WTC11 (cell line): ENCODE data around the gene TMEM87A. TPM values are rescaled to one million over a fixed set of nuclear protein-coding genes. Genes with fewer than 3 reads are reported as not detected.
A peak's percentile ranks its signal among the peaks of the same experiment; 100 is the strongest.

Experiments
- ATAC-seq: fragments of 200-7000 bp; cut with Tn5 transposase; 2 replicates; pipeline ENCODE4 v1.10.0; 2021; ENCODE audit warnings: mild to moderate bottlenecking, moderate library complexity
- Bru-seq: library from RNA; stranded (reverse); fragments of 400-500 nt; gene quantifications from one replicate; lab custom pipeline; 2021; lab: Mats Ljungman, UMichigan
- CTCF ChIA-PET: fragments of 300-600 bp; sonication (Branson Sonifier 250); formaldehyde crosslinking; loops from one replicate; lab custom pipeline; 2021; ENCODE audit warnings: antibody characterized with exemption; lab: Charles Lee
- POLR2A ChIA-PET: fragments of 350-600 bp; sonication (Branson Sonifier 250); formaldehyde crosslinking; loops from one replicate; lab custom pipeline; 2021; ENCODE audit warnings: antibody characterized with exemption; lab: Charles Lee
- DNase-seq: peaks from one replicate; pipeline ENCODE4 v3.0.0; 2021; ENCODE audit warnings: low spot score
- H3K27ac Mint-ChIP-seq: 2 replicates; pipeline ENCODE4 v1.8.0; 2021; ENCODE audit warnings: mixed read lengths
- H3K27me3 Mint-ChIP-seq: 2 replicates; pipeline ENCODE4 v1.8.0; 2021; ENCODE audit warnings: low read depth, mild to moderate bottlenecking, moderate library complexity, mixed read lengths
- H3K36me3 Mint-ChIP-seq: 2 replicates; pipeline ENCODE4 v1.8.0; 2021; ENCODE audit warnings: mixed read lengths
- H3K4me1 Mint-ChIP-seq: 2 replicates; pipeline ENCODE4 v1.8.0; 2022; ENCODE audit warnings: mixed read lengths
- H3K4me3 Mint-ChIP-seq: 2 replicates; pipeline ENCODE4 v1.8.0; 2021; ENCODE audit warnings: mild to moderate bottlenecking, moderate library complexity, mixed read lengths
- H3K9me3 Mint-ChIP-seq: 2 replicates; pipeline ENCODE4 v1.8.0; 2021; ENCODE audit warnings: mixed read lengths
- ATF1 ChIP-seq: sonication (generic); formaldehyde crosslinking; IDR thresholded peaks from 2 replicates; pipeline ENCODE4 v1.8.1; 2023; ENCODE audit warnings: mild to moderate bottlenecking, moderate library complexity, missing genetic modification reagents
- EMX1 ChIP-seq: fragments of 250-450 bp; sonication (Bioruptor Pico); IDR thresholded peaks from 2 replicates; pipeline ENCODE4 v1.8.0; 2021; ENCODE audit warnings: mild to moderate bottlenecking
- ESRRA ChIP-seq: sonication (generic); formaldehyde crosslinking; IDR thresholded peaks from 2 replicates; pipeline ENCODE4 v1.8.1; 2022; ENCODE audit warnings: mild to moderate bottlenecking, missing genetic modification reagents, borderline replicate concordance
- ETV6 ChIP-seq: sonication (generic); formaldehyde crosslinking; IDR thresholded peaks from 2 replicates; pipeline ENCODE4 v1.8.1; 2022; ENCODE audit warnings: mild to moderate bottlenecking, missing genetic modification reagents
- FOXP1 ChIP-seq: sonication (generic); formaldehyde crosslinking; IDR thresholded peaks from 2 replicates; pipeline ENCODE4 v1.8.0; 2022; ENCODE audit warnings: missing genetic modification reagents, mild to moderate bottlenecking, moderate library complexity, borderline replicate concordance
- KAT7 ChIP-seq: sonication (generic); formaldehyde crosslinking; IDR thresholded peaks from 2 replicates; pipeline ENCODE4 v1.8.1; 2023; ENCODE audit warnings: missing genetic modification reagents, mild to moderate bottlenecking, borderline replicate concordance
- NFE2L1 ChIP-seq: sonication (generic); formaldehyde crosslinking; IDR thresholded peaks from 2 replicates; pipeline ENCODE4 v1.8.1; 2023; ENCODE audit warnings: missing genetic modification reagents
- PRRX2 ChIP-seq: fragments of 250-450 bp; sonication (Bioruptor Pico); IDR thresholded peaks from 2 replicates; pipeline ENCODE4 v1.8.0; 2021; ENCODE audit warnings: mild to moderate bottlenecking
- TEAD1 ChIP-seq: sonication (generic); formaldehyde crosslinking; IDR thresholded peaks from 2 replicates; pipeline ENCODE4 v1.8.0; 2022; ENCODE audit warnings: mild to moderate bottlenecking, missing genetic modification reagents
- TP53 ChIP-seq: sonication (generic); formaldehyde crosslinking; IDR thresholded peaks from 2 replicates; pipeline ENCODE4 v1.8.1; 2023; ENCODE audit warnings: mild to moderate bottlenecking, missing genetic modification reagents
- ZNF232 ChIP-seq: sonication (generic); formaldehyde crosslinking; IDR thresholded peaks from 2 replicates; pipeline ENCODE4 v1.8.0; 2022; ENCODE audit warnings: mild to moderate bottlenecking, missing genetic modification reagents
- long read RNA-seq, 3 experiments: library from RNA in 1 of 3; library from capped mRNA in 1 of 3; library from polyadenylated mRNA in 1 of 3; unstranded in 2 of 3; stranded (forward) in 1 of 3; transcript quantifications; one replicate each; pipeline ENCODE4 v2.0.0, GENCODE V29; 2021
- total RNA-seq: library from RNA; stranded (reverse); gene quantifications from 3 replicates; pipeline ENCODE4 v1.2.3, GENCODE V29; 2021
- TF ChIP-seq, protein P1 (sequence below): fragments of 250-450 bp; sonication (Bioruptor Pico); IDR thresholded peaks from 2 replicates; pipeline ENCODE4 v2.1.2; 2022; ENCODE audit warnings: mild to moderate bottlenecking, moderate library complexity
- TF ChIP-seq, protein P2 (sequence below): sonication (generic); formaldehyde crosslinking; IDR thresholded peaks from 2 replicates; pipeline ENCODE4 v1.8.1; 2023; ENCODE audit warnings: mild to moderate bottlenecking, missing genetic modification reagents, borderline replicate concordance
- TF ChIP-seq, protein P3 (sequence below): sonication (generic); formaldehyde crosslinking; IDR thresholded peaks from 2 replicates; pipeline ENCODE4 v1.8.1; 2023; ENCODE audit warnings: mild to moderate bottlenecking, missing genetic modification reagents
- TF ChIP-seq, protein P4 (sequence below): sonication (generic); formaldehyde crosslinking; IDR thresholded peaks from 2 replicates; pipeline ENCODE4 v1.8.1; 2022; ENCODE audit warnings: mild to moderate bottlenecking, moderate library complexity, missing genetic modification reagents
- TF ChIP-seq, protein P5 (sequence below): sonication (generic); formaldehyde crosslinking; IDR thresholded peaks from 2 replicates; pipeline ENCODE4 v1.8.0; 2022; ENCODE audit warnings: mild to moderate bottlenecking, missing genetic modification reagents
- TF ChIP-seq, protein P6 (sequence below): sonication (generic); formaldehyde crosslinking; IDR thresholded peaks from 2 replicates; pipeline ENCODE4 v1.8.1; 2022; ENCODE audit warnings: low read depth, mild to moderate bottlenecking, moderate library complexity, missing genetic modification reagents, borderline replicate concordance
- TF ChIP-seq, protein P7 (sequence below): sonication (generic); formaldehyde crosslinking; IDR thresholded peaks from 2 replicates; pipeline ENCODE4 v1.8.0; 2022; ENCODE audit warnings: mild to moderate bottlenecking, missing genetic modification reagents

TMEM87A gene, protein sequence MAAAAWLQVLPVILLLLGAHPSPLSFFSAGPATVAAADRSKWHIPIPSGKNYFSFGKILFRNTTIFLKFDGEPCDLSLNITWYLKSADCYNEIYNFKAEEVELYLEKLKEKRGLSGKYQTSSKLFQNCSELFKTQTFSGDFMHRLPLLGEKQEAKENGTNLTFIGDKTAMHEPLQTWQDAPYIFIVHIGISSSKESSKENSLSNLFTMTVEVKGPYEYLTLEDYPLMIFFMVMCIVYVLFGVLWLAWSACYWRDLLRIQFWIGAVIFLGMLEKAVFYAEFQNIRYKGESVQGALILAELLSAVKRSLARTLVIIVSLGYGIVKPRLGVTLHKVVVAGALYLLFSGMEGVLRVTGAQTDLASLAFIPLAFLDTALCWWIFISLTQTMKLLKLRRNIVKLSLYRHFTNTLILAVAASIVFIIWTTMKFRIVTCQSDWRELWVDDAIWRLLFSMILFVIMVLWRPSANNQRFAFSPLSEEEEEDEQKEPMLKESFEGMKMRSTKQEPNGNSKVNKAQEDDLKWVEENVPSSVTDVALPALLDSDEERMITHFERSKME
- total RNA-seq, result 28.6 to 32.4 TPM (median 30.5 TPM) in 3 replicates
- percentile 82 among the genes with signal in this experiment for Bru-seq, nascent RNA
- long read RNA-seq, experiment 1, transcript TMEM87A-202 (20 exons, 3,109 nt), result major isoform, 136 of 214 reads
- long read RNA-seq, experiment 1, transcript TMEM87A-201 (7 exons, 1,598 nt), result minor isoform, 5 of 214 reads
- long read RNA-seq, experiment 1, partial matches to known transcripts, result 15 of 214 reads
- long read RNA-seq, experiment 1, other reads (novel, unspliced or antisense), result 55 of 214 reads
- long read RNA-seq, experiment 2, transcript TMEM87A-202 (20 exons, 3,109 nt), result major isoform, 10 of 40 reads
- long read RNA-seq, experiment 2, partial matches to known transcripts, result 6 of 40 reads
- long read RNA-seq, experiment 2, other reads (novel, unspliced or antisense), result 21 of 40 reads
- long read RNA-seq, experiment 3, transcript TMEM87A-201 (7 exons, 1,598 nt), result minor isoform, 10 of 148 reads
- long read RNA-seq, experiment 3, transcript TMEM87A-202 (20 exons, 3,109 nt), result major isoform, 83 of 148 reads
- long read RNA-seq, experiment 3, partial matches to known transcripts, result 14 of 148 reads
- long read RNA-seq, experiment 3, other reads (novel, unspliced or antisense), result 39 of 148 reads

DNA sequence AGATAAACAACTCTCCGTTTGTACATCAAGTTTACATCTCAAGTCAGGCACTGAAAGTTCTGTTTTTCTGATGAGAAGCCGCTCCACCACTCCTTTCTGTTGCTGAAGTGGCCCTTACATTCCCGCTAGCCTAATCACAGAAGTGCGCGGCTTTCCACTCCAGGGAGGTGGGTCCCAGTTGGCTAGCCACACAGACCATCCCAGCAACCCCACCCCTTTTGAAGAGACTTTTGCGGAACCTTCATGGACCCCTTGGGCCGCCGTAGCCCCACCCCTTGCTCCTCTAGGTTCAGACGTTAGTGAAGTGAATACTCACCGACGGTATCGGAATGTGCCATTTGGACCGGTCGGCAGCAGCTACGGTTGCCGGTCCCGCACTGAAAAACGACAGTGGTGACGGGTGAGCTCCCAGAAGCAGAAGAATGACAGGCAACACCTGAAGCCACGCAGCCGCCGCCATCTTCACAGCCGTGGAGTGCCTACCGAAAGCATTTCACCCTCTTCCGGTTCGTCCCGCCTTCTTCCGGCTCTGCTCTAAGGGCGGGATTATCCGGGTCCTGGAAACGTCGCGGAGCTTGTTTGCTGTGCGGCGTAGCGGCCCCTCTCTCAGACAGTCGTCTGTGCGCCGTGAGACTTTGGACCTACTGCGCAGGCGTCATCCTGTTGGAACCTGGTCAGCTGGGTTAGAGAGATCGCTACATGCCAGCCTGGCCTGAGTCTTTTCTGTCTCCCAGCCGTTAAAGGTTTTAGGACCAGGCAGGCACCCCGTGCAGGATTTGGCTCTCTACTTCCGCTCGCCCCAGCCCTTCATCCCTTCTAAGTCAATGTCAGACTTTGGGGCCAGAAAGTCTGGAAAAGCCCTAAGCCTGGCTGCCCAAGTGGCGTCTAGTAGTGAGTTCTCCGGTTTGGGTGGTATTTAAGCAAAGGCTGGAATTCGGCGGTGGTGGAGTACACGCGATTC, at the start of gene TMEM87A, which contains the start of gene GANC:
TSS of gene TMEM87A (minus strand) at position 495 of the 961 bp plus-strand sequence. CDS start at position 460, 35 bp downstream.
TSS of gene GANC (plus strand) at position 263 of the 961 bp plus-strand sequence. CDS start 1,281 bp downstream, outside the sequence.
- Mint-ChIP-seq H3K27ac (peak within 1 kb of the TSS; percentile 100), H3K27me3 (no peaks in the 10 kb centered on the region), H3K9me3 (no peaks in the 10 kb centered on the region), H3K4me3 (peak within 1 kb of the TSS; percentile 97), H3K4me1 (peaks cover 32% of the 10 kb centered on the region), H3K36me3 (peaks cover 9% of the 10 kb centered on the region; the same call in 1 of the 2 replicates)
- ChIA-PET CTCF (interaction anchor here (1.0 to 1.5 kb wide), 3 partner anchors 10 to 199 kb away, joined by 3 to 13 read pairs (median 4); no protein-coding TSS in a partner anchor), POLR2A (interaction anchor here (1.0 kb wide), 2 partner anchors 112 to 184 kb away, joined by 3 to 7 read pairs; no protein-coding TSS in a partner anchor)
- peak; percentile 96 for ATAC-seq
- peak; percentile 96 for DNase-seq
- TF ChIP-seq, protein P1, sequence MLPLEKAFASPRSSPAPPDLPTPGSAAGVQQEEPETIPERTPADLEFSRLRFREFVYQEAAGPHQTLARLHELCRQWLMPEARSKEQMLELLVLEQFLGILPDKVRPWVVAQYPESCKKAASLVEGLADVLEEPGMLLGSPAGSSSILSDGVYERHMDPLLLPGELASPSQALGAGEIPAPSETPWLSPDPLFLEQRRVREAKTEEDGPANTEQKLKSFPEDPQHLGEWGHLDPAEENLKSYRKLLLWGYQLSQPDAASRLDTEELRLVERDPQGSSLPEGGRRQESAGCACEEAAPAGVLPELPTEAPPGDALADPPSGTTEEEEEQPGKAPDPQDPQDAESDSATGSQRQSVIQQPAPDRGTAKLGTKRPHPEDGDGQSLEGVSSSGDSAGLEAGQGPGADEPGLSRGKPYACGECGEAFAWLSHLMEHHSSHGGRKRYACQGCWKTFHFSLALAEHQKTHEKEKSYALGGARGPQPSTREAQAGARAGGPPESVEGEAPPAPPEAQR, result no peak
- TF ChIP-seq, protein P2, sequence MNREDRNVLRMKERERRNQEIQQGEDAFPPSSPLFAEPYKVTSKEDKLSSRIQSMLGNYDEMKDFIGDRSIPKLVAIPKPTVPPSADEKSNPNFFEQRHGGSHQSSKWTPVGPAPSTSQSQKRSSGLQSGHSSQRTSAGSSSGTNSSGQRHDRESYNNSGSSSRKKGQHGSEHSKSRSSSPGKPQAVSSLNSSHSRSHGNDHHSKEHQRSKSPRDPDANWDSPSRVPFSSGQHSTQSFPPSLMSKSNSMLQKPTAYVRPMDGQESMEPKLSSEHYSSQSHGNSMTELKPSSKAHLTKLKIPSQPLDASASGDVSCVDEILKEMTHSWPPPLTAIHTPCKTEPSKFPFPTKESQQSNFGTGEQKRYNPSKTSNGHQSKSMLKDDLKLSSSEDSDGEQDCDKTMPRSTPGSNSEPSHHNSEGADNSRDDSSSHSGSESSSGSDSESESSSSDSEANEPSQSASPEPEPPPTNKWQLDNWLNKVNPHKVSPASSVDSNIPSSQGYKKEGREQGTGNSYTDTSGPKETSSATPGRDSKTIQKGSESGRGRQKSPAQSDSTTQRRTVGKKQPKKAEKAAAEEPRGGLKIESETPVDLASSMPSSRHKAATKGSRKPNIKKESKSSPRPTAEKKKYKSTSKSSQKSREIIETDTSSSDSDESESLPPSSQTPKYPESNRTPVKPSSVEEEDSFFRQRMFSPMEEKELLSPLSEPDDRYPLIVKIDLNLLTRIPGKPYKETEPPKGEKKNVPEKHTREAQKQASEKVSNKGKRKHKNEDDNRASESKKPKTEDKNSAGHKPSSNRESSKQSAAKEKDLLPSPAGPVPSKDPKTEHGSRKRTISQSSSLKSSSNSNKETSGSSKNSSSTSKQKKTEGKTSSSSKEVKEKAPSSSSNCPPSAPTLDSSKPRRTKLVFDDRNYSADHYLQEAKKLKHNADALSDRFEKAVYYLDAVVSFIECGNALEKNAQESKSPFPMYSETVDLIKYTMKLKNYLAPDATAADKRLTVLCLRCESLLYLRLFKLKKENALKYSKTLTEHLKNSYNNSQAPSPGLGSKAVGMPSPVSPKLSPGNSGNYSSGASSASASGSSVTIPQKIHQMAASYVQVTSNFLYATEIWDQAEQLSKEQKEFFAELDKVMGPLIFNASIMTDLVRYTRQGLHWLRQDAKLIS, result peak; percentile 54; the same call in 1 of the 2 replicates
- TF ChIP-seq FOXP1 (peak; percentile 66; the same call in 1 of the 2 replicates), ETV6 (CRISPR knock-in tag) (peak; percentile 87), TP53 (CRISPR knock-in tag) (no peak), PRRX2 (CRISPR knock-in tag) (no peak), ZNF232 (CRISPR knock-in tag) (peak; percentile 54; the same call in 1 of the 2 replicates), EMX1 (CRISPR knock-in tag) (no peak), ESRRA (CRISPR knock-in tag) (peak; percentile 68; the same call in 1 of the 2 replicates), TEAD1 (CRISPR knock-in tag) (0 out of 2 replicates have a peak, but pooled peaks have one; percentile 43), ATF1 (CRISPR knock-in tag) (0 out of 2 replicates have a peak, but pooled peaks have one; percentile 28), NFE2L1 (CRISPR knock-in tag) (peak; percentile 66; the same call in 1 of the 2 replicates), KAT7 (CRISPR knock-in tag) (peak; percentile 93; the same call in 1 of the 2 replicates)
- TF ChIP-seq, protein P3, sequence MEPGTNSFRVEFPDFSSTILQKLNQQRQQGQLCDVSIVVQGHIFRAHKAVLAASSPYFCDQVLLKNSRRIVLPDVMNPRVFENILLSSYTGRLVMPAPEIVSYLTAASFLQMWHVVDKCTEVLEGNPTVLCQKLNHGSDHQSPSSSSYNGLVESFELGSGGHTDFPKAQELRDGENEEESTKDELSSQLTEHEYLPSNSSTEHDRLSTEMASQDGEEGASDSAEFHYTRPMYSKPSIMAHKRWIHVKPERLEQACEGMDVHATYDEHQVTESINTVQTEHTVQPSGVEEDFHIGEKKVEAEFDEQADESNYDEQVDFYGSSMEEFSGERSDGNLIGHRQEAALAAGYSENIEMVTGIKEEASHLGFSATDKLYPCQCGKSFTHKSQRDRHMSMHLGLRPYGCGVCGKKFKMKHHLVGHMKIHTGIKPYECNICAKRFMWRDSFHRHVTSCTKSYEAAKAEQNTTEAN, result 0 out of 2 replicates have a peak, but pooled peaks have one; percentile 35
- TF ChIP-seq, protein P4, sequence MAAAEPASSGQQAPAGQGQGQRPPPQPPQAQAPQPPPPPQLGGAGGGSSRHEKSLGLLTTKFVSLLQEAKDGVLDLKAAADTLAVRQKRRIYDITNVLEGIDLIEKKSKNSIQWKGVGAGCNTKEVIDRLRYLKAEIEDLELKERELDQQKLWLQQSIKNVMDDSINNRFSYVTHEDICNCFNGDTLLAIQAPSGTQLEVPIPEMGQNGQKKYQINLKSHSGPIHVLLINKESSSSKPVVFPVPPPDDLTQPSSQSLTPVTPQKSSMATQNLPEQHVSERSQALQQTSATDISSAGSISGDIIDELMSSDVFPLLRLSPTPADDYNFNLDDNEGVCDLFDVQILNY (CRISPR knock-in tag), result no peak; the same call in 1 of the 2 replicates
- TF ChIP-seq, protein P5, sequence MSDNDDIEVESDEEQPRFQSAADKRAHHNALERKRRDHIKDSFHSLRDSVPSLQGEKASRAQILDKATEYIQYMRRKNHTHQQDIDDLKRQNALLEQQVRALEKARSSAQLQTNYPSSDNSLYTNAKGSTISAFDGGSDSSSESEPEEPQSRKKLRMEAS (CRISPR knock-in tag), result peak; percentile 84
- TF ChIP-seq, protein P6, sequence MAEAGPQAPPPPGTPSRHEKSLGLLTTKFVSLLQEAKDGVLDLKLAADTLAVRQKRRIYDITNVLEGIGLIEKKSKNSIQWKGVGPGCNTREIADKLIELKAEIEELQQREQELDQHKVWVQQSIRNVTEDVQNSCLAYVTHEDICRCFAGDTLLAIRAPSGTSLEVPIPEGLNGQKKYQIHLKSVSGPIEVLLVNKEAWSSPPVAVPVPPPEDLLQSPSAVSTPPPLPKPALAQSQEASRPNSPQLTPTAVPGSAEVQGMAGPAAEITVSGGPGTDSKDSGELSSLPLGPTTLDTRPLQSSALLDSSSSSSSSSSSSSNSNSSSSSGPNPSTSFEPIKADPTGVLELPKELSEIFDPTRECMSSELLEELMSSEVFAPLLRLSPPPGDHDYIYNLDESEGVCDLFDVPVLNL, result 0 out of 2 replicates have a peak, but pooled peaks have one; percentile 29
- TF ChIP-seq, protein P7, sequence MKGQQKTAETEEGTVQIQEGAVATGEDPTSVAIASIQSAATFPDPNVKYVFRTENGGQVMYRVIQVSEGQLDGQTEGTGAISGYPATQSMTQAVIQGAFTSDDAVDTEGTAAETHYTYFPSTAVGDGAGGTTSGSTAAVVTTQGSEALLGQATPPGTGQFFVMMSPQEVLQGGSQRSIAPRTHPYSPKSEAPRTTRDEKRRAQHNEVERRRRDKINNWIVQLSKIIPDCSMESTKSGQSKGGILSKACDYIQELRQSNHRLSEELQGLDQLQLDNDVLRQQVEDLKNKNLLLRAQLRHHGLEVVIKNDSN (CRISPR knock-in tag), result no peak
